Activated CD4-positive, alpha-beta T cell treated with anti-CD3 and anti-CD28 coated beads for 1 hour (primary cell): Measurements from ENCODE around the gene SGPL1.

ENCODE experiments used
- DNase-seq: peaks from one replicate; pipeline ENCODE4 v3.0.0-alpha.2; 2020

The SGPL1 gene

GRCh38 chr10:70812814-70813213, 2.9 kb upstream of the SGPL1 start:
- DNase-seq = no peak

GRCh38 chr10:70814126-70814525, 1.6 kb upstream of the SGPL1 start:
- no peak for DNase-seq

GRCh38 chr10:70816220-70816894, 609 bp downstream of the SGPL1 start:
- DNase-seq = no peak

GRCh38 chr10:70820976-70821750, 5.4 kb downstream of the SGPL1 start:
- no peak for DNase-seq

- no peak for DNase-seq
These were observed 6.5 kb downstream of the SGPL1 start for GRCh38 chr10:70822076-70822820.

GRCh38 chr10:70827086-70827757, 11.5 kb downstream of the SGPL1 start:
- DNase-seq = no peak

GRCh38 chr10:70828923-70829322, 13.2 kb downstream of the SGPL1 start:
- DNase-seq = no peak

GRCh38 chr10:70829543-70829942, 13.8 kb downstream of the SGPL1 start:
- no peak for DNase-seq

GRCh38 chr10:70830164-70830563, 14.4 kb downstream of the SGPL1 start:
- DNase-seq = no peak

GRCh38 chr10:70832221-70832620, 16.5 kb downstream of the SGPL1 start:
- no peak for DNase-seq

- DNase-seq = no peak
These were observed 17.2 kb downstream of the SGPL1 start for GRCh38 chr10:70832852-70833528.

- no peak for DNase-seq
These were observed 17.9 kb downstream of the SGPL1 start for GRCh38 chr10:70833601-70834000.

- DNase-seq = no peak
These were observed 18.3 kb downstream of the SGPL1 start for GRCh38 chr10:70834021-70834420.

- DNase-seq = no peak
These were observed 18.8 kb downstream of the SGPL1 start for GRCh38 chr10:70834441-70835151.

- no peak for DNase-seq
These were observed 20.6 kb downstream of the SGPL1 start for GRCh38 chr10:70836319-70836718.

- DNase-seq = no peak
These were observed 21.9 kb downstream of the SGPL1 start for GRCh38 chr10:70837660-70838059.

- DNase-seq = no peak
These were observed 22.6 kb downstream of the SGPL1 start for GRCh38 chr10:70838270-70838805.

- no peak for DNase-seq
These were observed 25.1 kb downstream of the SGPL1 start for GRCh38 chr10:70840836-70841235.

GRCh38 chr10:70843333-70843732, 27.6 kb downstream of the SGPL1 start:
- DNase-seq = no peak

GRCh38 chr10:70843776-70844489, 28.2 kb downstream of the SGPL1 start:
- no peak for DNase-seq

- no peak for DNase-seq
These were observed 29.5 kb downstream of the SGPL1 start for GRCh38 chr10:70845256-70845655.
